HG02763 (cell line): ENCODE measurements around the gene SYT5.
"Not testable (repeated sequence)": the region's sequence is repeated elsewhere in the genome, so short reads cannot be mapped to it uniquely, and the experiment has no call there.

ENCODE experiments used
- ATAC-seq: cut with Tn5 transposase; IDR thresholded peaks from one replicate; pipeline ENCODE4 v1.9.1; 2021; ENCODE audit warnings: mild to moderate bottlenecking, moderate library complexity; ENCODE audit not compliant: unreplicated experiment

Gene SYT5

GRCh38 chr19:55208880-55209692 lies 29.0 kb upstream of the SYT5 start, which contains the start of gene PTPRH:
Gene PTPRH, minus strand, starts transcription at chr19:55209501. Its CDS starts 68 bp downstream, at chr19:55209433.
- ATAC-seq: no peak

- ATAC-seq: no peak
These were observed 26.8 kb upstream of the SYT5 start for GRCh38 chr19:55206664-55207500.

- not testable (repeated sequence) for ATAC-seq
These were observed 22.1 kb upstream of the SYT5 start for GRCh38 chr19:55202199-55202598.

DNA sequence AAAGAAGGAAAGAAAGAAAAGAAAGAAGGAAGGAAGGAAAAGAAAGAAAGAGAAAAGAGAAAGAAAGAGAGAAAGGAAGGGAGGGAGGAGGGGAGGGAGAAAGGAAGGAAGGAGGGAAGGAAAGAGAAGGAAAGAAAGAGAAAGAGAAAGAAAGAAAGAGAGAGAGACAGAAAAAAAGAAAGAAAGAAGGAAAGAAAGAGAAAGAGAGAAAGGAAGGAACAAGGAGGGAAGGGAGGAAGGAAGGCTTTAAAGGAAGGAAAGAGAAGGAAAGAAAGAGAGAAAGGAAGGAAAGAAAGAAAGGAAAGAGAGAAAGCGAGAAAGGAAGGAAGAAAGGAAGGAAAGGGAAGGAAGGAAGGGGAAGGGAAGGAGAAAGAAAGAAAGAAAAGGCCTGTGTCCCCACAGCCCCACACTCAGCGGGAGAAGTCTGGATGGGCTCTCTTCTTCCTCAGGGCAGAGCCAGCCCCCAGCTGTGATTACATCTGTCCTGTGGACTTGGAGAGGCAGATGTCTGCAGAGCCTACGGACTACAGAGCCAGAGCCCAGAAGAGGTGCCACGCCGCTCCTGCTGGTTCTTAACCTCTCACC lies 19.6 kb upstream of the SYT5 start:
- ATAC-seq: no peak

DNA sequence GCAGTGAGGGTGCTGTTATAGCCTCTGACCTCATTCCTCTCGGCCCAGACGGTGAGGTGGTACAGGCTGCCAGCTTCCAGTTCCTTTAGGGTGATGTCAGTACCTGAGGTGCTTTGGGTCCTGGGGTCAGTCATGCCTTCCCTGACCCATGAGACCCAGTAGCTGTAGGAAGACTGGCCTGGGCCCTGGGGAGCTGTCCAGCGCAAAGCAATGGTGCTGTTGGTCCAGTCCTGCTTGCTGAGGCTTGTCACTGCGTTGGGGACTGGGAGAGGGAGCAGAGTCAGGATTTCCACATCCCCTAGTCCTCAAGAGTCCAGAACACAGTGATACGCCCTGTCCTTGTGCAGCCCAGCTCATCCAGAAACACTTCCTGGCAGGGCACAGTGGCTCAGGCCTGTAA lies 18.6 kb upstream of the SYT5 start:
- ATAC-seq: no peak

DNA sequence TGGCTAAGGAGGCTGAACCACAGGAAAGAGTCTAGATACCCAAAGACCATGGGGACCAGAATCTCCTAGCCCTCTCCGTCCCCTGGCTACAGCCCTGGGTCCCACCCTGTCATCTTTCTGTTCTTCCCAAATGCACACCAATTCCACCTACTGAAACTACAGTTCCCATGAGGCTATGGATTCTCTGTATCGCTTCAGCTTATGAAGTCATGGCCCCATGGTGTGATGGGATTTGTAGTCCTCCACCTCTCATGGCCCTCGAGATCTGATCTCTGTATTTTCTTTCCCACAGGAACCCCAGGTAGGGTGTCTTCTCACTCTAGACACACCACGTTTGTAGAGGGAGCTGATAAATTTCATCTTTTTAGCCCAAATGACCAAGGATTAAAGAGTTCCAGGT lies 17.4 kb upstream of the SYT5 start:
- ATAC-seq: no peak

DNA sequence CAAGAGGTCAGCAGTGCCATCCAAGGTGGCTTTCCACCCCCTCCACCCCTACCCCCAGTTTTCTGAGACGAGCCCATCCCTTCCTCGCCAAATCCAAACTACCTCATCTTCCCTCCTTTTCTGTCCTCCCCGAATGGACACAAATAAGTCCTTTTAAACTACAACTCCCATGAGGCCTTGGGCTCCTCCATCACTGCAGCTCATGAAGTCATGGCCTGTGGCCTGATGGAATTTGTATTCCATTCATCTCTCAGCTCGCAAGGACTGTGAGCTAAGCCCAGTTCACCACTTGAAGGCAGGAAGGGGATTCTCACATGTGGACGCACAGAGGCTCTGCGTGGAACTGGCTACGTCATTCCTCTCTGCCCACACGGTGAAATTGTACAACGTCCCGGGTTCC lies 16.7 kb upstream of the SYT5 start:
- ATAC-seq: no peak

- no peak for ATAC-seq
These were observed 13.4 kb upstream of the SYT5 start for GRCh38 chr19:55193481-55193880.

DNA sequence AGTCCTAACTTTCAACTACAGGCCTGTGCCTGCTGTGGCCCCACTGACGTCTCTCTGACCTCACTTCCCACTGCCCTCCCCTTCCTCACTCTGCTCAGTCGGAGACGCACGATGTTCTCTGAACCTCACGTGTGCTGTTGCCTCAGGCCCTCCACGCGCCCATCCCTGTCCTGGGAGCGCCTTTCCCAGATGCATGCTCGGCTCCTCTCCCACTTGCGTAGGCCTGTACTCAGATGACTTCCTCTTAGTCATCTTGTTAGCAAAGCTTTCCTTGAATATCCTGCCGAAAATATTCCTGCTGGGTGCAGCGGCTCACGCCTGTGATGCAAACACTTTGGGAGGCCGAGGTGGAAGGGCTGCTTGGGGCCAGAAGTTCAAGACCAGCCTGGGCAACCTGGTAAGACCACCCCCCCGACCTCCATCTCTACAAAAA lies 9.3 kb upstream of the SYT5 start:
- no peak for ATAC-seq

GRCh38 chr19:55188625-55189024 lies 8.5 kb upstream of the SYT5 start:
- ATAC-seq: no peak

DNA sequence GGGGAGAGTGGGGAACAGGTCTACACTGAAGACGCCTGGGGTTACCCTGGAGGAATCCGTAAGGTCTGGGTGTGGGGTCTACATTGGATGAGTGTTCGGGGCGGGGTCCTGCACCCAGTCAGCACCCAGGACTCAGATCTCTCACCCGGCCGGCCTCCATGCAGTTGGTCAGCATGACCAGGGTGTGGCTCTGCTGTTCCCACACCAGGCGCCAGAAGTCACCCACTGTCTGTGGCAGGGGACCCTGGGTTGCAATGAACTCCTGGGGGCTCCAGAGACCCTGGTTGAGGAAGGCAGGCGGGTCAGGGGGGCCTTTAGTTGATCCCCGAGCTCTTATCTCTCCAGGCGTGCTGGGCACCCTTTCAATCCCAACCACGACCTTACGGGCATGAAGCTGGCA lies 6.0 kb upstream of the SYT5 start:
- no peak for ATAC-seq

- no peak for ATAC-seq
These were observed 1.7 kb upstream of the SYT5 start for GRCh38 chr19:55181740-55182139.

- peak; percentile 64 for ATAC-seq
These were observed 1.1 kb downstream of the SYT5 start for GRCh38 chr19:55178781-55179599.

GRCh38 chr19:55176076-55176475 lies 4.0 kb downstream of the SYT5 start:
- ATAC-seq: no peak

- no peak for ATAC-seq
These were observed 4.8 kb downstream of the SYT5 start for GRCh38 chr19:55175117-55175867.

GRCh38 chr19:55174425-55175116 lies 5.5 kb downstream of the SYT5 start:
- no peak for ATAC-seq

DNA sequence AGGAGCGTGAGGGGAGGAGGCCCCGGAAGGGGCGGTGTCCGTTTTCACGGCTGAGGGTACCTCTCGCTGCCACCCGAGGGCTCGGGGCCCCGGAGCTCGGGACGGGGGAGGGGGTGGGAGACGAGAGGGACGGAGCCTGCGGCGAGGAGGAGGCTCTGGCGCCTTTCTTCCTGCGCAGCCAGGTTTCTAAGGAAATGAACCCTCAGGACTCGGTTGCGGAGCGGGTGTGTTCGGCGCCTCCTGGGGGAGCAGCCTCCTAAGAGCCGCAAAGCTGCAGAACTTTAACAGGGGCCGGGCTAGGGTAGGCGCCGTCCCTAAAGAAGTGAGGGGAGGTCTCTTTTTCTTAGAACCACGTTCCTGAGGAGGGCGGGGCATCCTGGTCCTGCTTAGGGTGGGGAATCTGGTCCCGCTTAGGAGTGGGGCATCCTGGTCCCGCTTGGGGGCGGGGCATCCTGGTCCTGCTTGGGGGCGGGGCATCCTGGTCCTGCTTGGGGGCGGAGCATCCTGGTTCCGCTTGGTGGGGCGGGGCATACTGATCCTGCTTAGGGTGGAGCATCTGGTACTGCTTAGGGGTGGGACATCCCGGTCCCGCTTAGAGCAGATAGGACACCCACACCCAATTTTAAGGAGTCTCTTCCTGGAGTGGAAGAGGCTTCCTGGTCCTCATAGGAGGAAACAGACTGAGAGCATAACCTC lies 6.2 kb downstream of the SYT5 start:
- ATAC-seq: no peak

DNA sequence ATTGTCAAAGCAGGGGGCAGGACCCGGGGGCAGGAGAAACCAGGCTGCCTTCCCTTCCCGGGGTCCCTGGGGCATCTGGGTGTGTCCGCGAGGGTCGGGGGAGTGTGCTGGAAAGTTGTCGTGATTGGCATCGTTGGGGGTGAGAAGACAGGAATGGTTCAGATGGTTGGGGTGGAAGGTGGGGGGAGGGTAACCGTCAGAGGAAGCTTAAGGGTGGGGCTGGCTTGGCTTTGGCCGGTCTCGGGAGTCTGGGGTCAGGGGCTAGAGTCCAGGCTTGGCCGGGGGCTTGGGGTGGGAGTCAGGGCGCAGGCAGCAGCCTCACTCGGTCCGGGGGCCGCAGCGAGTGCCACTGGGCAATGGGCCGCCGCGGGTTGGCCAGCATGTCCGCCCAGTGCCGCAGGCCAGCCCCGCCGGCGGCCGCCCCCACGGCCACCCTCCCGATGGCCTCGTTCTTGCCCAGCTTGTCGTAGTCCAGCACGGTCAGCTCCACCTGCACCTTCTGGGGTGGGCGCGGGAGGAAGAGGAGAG lies 6.8 kb downstream of the SYT5 start:
- ATAC-seq: no peak

DNA sequence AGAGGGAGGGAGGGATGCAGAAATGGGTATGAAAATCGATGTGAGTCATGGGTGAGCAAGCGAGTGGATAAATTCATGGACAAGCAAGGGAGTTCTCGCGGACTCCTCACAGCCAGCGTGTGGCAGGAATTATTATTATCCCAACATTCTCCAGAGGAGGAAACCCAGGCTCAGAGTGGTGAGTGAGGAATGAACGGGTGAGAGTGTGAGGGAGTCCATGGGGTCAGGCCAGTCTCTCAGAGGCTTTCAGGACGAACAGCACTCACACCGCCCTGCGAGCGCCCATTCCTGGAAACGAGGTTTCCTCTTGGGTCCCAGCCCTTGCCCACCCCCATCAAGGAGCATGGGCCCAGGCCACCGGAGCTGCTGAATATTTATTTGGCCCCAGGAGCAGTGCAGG lies 7.3 kb downstream of the SYT5 start:
- no peak for ATAC-seq
